ENCODE data around the gene EIF3K. TPM values are rescaled to one million over a fixed set of nuclear protein-coding genes. Genes with fewer than 3 reads are reported as not detected.
A peak's percentile ranks its signal among the peaks of the same experiment; 100 is the strongest.

The EIF3K gene
- total and polyA plus RNA-seq, 10 of the 15 experiments (the other 5 are each of a cell fraction or from before 2014, with no cell fraction given) = 330 to 927 (median 436) TPM

DNA sequence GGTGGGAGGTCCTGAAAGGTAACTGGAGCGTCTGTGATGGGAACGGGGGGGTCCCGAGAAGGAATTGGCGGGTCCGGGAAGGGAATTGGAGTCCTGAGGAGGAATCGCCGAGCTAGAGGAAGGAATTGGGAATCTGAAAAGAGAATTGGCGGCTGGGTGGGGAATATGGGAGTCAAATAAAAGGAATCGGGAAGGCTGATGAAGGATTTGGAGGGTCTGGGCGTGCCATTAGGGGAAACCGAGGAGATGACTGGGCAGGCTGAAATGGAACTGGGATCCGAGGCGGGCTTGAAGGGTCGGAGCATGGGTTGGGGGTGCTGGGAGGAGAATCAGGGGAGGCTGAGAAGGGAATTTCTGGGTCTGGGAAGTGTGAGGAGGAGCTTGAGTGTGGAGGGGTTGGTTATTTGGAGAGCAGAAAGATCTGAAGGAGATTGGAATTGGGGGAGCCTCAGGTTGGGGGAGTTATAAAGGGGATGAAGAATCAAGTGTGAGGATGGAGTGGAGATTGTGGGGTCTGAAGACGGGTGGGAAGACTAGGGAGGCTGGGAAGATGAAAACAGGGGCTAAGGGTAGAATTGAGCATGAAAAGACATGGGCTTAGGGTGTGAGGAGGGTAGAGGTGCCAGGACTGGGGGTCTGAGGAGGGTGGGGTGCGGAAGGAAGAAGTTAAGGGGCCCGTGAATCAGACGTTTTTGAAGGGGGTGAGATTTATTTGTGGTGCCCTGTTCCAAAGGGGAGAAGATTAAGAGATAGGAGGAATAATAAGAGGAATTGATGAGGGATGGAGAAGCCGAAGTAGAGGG is 29.2 kb downstream of the EIF3K start:
- H3K9me3 ChIP-seq (replicated peaks; ENCODE audit: control insufficient read depth, insufficient read depth, low read length) = no peaks in the 10 kb centered on the region
- in situ Hi-C loops (cut with MboI) = loop anchor here (25.0 kb wide), 1 partner anchor 236 kb away; the partner anchor contains the start of gene FAM98C
- 2% methylated on average over 17 of the region's 19 CpGs for WGBS (ENCODE audit: insufficient coverage, insufficient replicate concordance, low lambda C conversion rate, missing lambda C conversion rate)
- peak overlapping the region; percentile 100 for H3K4me3 ChIP-seq
- peaks cover 13% of the 10 kb centered on the region for H3K4me1 ChIP-seq (ENCODE audit: control insufficient read depth, insufficient read depth, low read length)
- intact Hi-C loops (cut with micrococcal nuclease; ENCODE audit: unreplicated experiment) = loop anchor here (5.0 kb wide), 1 partner anchor 39 kb away; no protein-coding TSS in a partner anchor
- ChIA-PET RAD21 (ENCODE audit: unreplicated experiment) (interaction anchor here (0.7 to 2.5 kb wide), 19 partner anchors 10 to 282 kb away, joined by 3 to 21 read pairs (median 4); partner anchors contain the start of genes ECH1, EIF3K, FAM98C and MAP4K1), SMC1A (ENCODE audit: uncharacterized antibody, unreplicated experiment) (interaction anchor here (0.8 to 2.1 kb wide), 12 partner anchors 10 to 282 kb away, joined by 3 to 10 read pairs (median 3); partner anchors contain the start of genes EIF3K, MAP4K1, MRPS12 and PSMD8), POLR2A (interaction anchor here (0.7 to 2.8 kb wide), 15 partner anchors 9 to 245 kb away, joined by 3 to 26 read pairs (median 4); partner anchors contain the start of genes ECH1, EIF3K, FAM98C and MAP4K1), CTCF (interaction anchor here (0.7 to 6.5 kb wide), 11 partner anchors 10 to 693 kb away, joined by 3 to 53 read pairs (median 4); partner anchors contain the start of genes FAM98C, MAP4K1, MRPS12 and SARS2)
- no peak; the same call in 2 of the 3 replicates for ATAC-seq
- H2AFZ ChIP-seq (ENCODE audit: control insufficient read depth, low read depth, low read length) = no peak overlapping the region; the same call in 1 of the 2 replicates
- H3K79me2 ChIP-seq (ENCODE audit: control insufficient read depth, insufficient read depth, low read length) = peaks cover 56% of the 10 kb centered on the region
- no peak for DNase-seq (ENCODE audit: low read depth, low spot score)
- no peak for FAIRE-seq
- H3K27me3 ChIP-seq (replicated peaks in 1 of 2; ENCODE audit: control insufficient read depth in 2 of 2, insufficient read depth in 2 of 2, low read length in 1 of 2) = no peaks in the 10 kb centered on the region
- no peaks in the 10 kb centered on the region for H3K36me3 ChIP-seq (ENCODE audit: control insufficient read depth in 2 of 2, insufficient read depth in 2 of 2, low read length in 1 of 2)
- BruUV-seq (replicated peaks) = no TSS peak
- H3K9ac ChIP-seq (ENCODE audit: control insufficient read depth, insufficient read depth, low read length) = peak overlapping the region; percentile 95
- no peaks in the 10 kb centered on the region; the same call in 1 of the 2 replicates for H4K20me1 ChIP-seq (ENCODE audit: control insufficient read depth, insufficient read depth)
- H3K27ac ChIP-seq (ENCODE audit: control insufficient read depth, insufficient read depth) = peak overlapping the region; percentile 79
- peak overlapping the region; percentile 97 for H3K4me2 ChIP-seq (ENCODE audit: control insufficient read depth, insufficient read depth)
- TF ChIP-seq, protein P1, sequence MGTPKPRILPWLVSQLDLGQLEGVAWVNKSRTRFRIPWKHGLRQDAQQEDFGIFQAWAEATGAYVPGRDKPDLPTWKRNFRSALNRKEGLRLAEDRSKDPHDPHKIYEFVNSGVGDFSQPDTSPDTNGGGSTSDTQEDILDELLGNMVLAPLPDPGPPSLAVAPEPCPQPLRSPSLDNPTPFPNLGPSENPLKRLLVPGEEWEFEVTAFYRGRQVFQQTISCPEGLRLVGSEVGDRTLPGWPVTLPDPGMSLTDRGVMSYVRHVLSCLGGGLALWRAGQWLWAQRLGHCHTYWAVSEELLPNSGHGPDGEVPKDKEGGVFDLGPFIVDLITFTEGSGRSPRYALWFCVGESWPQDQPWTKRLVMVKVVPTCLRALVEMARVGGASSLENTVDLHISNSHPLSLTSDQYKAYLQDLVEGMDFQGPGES (IDR thresholded peaks at IDR 0.05) = no peak
- TF ChIP-seq MTA2 (IDR thresholded peaks at IDR 0.05; ENCODE audit: low read depth) (0 out of 2 replicates have a peak, but pooled peaks have one; percentile 8), POU2F2 (IDR thresholded peaks at IDR 0.05; ENCODE audit: borderline replicate concordance, low read depth, low read length) (no peak), FOS (IDR thresholded peaks at IDR 0.05; ENCODE audit: borderline replicate concordance, extremely low read depth, insufficient read length) (no peak), YBX1 (IDR thresholded peaks at IDR 0.05) (no peak), SUZ12 (IDR thresholded peaks at IDR 0.05; ENCODE audit: unreplicated experiment) (no peak), SIX5 (IDR thresholded peaks at IDR 0.05; ENCODE audit: low read depth, low read length, severe bottlenecking) (no peak), RAD51 (IDR thresholded peaks at IDR 0.05) (no peak), RBBP5 (conservative IDR thresholded peaks at IDR 0.05) (no peak), SPI1 (IDR thresholded peaks at IDR 0.05; ENCODE audit: borderline replicate concordance, insufficient read depth, low read depth, low read length) (no peak), SREBF2 (IDR thresholded peaks at IDR 0.05; ENCODE audit: low read length) (no peak), YY1 (IDR thresholded peaks at IDR 0.05; ENCODE audit: low read depth, low read length) (no peak), RB1 (IDR thresholded peaks at IDR 0.05; ENCODE audit: borderline replicate concordance) (no peak), IKZF2 (IDR thresholded peaks at IDR 0.05) (peak; percentile 34 to 61; a peak in 3 of 4 replicates), ATF7 (IDR thresholded peaks at IDR 0.05; ENCODE audit: low read depth) (no peak), MYB (IDR thresholded peaks at IDR 0.05; ENCODE audit: borderline replicate concordance, low read depth, low read length) (no peak)
- TF ChIP-seq, protein P2, sequence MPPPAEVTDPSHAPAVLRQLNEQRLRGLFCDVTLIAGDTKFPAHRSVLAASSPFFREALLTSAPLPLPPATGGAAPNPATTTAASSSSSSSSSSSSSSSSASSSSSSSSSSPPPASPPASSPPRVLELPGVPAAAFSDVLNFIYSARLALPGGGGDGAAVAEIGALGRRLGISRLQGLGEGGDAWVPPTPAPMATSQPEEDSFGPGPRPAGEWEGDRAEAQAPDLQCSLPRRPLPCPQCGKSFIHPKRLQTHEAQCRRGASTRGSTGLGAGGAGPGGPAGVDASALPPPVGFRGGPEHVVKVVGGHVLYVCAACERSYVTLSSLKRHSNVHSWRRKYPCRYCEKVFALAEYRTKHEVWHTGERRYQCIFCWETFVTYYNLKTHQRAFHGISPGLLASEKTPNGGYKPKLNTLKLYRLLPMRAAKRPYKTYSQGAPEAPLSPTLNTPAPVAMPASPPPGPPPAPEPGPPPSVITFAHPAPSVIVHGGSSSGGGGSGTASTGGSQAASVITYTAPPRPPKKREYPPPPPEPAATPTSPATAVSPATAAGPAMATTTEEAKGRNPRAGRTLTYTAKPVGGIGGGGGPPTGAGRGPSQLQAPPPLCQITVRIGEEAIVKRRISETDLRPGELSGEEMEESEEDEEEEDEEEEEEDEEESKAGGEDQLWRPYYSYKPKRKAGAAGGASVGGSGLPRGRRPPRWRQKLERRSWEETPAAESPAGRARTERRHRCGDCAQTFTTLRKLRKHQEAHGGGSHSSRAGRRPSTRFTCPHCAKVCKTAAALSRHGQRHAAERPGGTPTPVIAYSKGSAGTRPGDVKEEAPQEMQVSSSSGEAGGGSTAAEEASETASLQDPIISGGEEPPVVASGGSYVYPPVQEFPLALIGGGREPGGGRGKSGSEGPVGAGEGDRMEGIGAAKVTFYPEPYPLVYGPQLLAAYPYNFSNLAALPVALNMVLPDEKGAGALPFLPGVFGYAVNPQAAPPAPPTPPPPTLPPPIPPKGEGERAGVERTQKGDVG (CRISPR knock-in tag; IDR thresholded peaks at IDR 0.05) = no peak
- TF ChIP-seq, protein P3, sequence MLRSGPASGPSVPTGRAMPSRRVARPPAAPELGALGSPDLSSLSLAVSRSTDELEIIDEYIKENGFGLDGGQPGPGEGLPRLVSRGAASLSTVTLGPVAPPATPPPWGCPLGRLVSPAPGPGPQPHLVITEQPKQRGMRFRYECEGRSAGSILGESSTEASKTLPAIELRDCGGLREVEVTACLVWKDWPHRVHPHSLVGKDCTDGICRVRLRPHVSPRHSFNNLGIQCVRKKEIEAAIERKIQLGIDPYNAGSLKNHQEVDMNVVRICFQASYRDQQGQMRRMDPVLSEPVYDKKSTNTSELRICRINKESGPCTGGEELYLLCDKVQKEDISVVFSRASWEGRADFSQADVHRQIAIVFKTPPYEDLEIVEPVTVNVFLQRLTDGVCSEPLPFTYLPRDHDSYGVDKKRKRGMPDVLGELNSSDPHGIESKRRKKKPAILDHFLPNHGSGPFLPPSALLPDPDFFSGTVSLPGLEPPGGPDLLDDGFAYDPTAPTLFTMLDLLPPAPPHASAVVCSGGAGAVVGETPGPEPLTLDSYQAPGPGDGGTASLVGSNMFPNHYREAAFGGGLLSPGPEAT (IDR thresholded peaks at IDR 0.05; ENCODE audit: low read depth) = 0 out of 2 replicates have a peak, but pooled peaks have one; percentile 9

Data from GM12878 (cell line).